NCI-H748 (cell line): ENCODE data around the gene SMIM29.

Experiments
- DNase-seq: peaks from one replicate; lab custom pipeline; 2025; ENCODE audit not compliant: unreplicated experiment; lab: John Stamatoyannopoulos, UW

The SMIM29 gene

GRCh38 chr6:34227761-34228421 lies 20.9 kb downstream of the SMIM29 start:
- no peak for DNase-seq

- DNase-seq = no peak
Observed at GRCh38 chr6:34226731-34227586, 21.8 kb downstream of the SMIM29 start.

GRCh38 chr6:34226066-34226465 lies 22.7 kb downstream of the SMIM29 start:
- no peak for DNase-seq

GRCh38 chr6:34225551-34225950 lies 23.3 kb downstream of the SMIM29 start:
- DNase-seq = no peak

- DNase-seq = peak; percentile 92
Observed at GRCh38 chr6:34223956-34224940, 24.6 kb downstream of the SMIM29 start.

GRCh38 chr6:34223381-34223955 lies 25.3 kb downstream of the SMIM29 start:
- DNase-seq = peak; percentile 72

- DNase-seq = no peak
Observed at GRCh38 chr6:34218691-34219090, 30.1 kb downstream of the SMIM29 start.

GRCh38 chr6:34213772-34214171 lies 35.0 kb downstream of the SMIM29 start:
- no peak for DNase-seq

GRCh38 chr6:34207695-34208443 lies 40.9 kb downstream of the SMIM29 start:
- DNase-seq = no peak

GRCh38 chr6:34206726-34207125 lies 42.1 kb downstream of the SMIM29 start:
- no peak for DNase-seq

- no peak for DNase-seq
Observed at GRCh38 chr6:34205916-34206315, 42.9 kb downstream of the SMIM29 start.

- no peak for DNase-seq
Observed at GRCh38 chr6:34205466-34205865, 43.3 kb downstream of the SMIM29 start.

- DNase-seq = no peak
Observed at GRCh38 chr6:34204693-34205092, 44.1 kb downstream of the SMIM29 start.

- no peak for DNase-seq
Observed at GRCh38 chr6:34202329-34203201, 46.2 kb downstream of the SMIM29 start.

- no peak for DNase-seq
Observed at GRCh38 chr6:34201455-34202107, 47.2 kb downstream of the SMIM29 start.

GRCh38 chr6:34200340-34200971 lies 48.4 kb downstream of the SMIM29 start:
- DNase-seq = no peak

GRCh38 chr6:34196833-34197195 lies 52.0 kb downstream of the SMIM29 start:
- peak; percentile 46 for DNase-seq
